ENCODE data around the gene HMGN4. TPM values are rescaled to one million over a fixed set of nuclear protein-coding genes. Genes with fewer than 3 reads are reported as not detected.

Gene HMGN4
- total and polyA plus RNA-seq, 2 of the 8 experiments (the other 6 are each of a cell fraction or from before 2014, with no cell fraction given): 23.4 to 66.4 TPM

DNA sequence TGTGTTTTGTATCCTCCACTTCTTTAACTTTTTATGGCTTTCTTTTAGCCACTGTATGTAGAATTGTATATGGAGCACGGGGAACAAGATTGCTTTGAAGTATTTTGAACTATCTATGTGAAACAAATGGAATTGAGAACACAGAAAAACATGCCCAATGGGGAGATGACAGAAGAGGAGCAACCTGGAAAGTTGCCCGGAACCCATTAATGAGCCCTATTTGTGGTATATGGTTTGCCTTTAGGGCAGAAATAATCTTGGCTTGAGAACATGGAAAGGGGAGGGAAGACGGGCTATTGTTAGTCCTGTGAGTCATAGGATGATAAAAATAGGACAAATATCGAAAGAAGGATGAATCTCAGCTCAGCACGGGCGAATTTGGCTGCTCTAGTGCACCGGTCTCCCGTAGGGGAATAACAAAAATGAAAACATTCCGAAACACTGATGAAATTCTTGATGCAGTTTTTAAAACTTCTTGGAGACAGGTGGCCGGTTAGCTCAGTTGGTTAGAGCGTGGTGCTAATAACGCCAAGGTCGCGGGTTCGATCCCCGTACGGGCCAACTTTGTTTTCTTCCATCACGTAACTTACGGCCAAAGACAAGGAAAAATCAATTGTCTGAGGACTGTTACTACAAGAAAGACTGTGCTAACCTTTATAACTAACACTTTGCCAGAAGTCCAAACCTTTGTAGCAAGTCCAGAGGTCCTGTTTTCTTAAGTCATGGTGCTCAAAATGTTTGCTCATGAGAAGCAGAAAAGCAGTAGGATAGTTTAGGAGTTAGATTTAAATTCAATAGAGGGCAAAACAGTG lies 15.7 kb downstream of the HMGN4 start:
- Histone ChIP-seq H3K14ac (ENCODE audit: insufficient read length) (no peak overlapping the region), H2BK12ac (ENCODE audit: low read depth, low read length) (no peak overlapping the region), H3K9ac (replicated peaks in 1 of 4; ENCODE audit: extremely low read depth in 1 of 4, low read depth in 3 of 4, low read length in 3 of 4) (peak overlapping the region in 3 of 4 experiments; percentile 14 to 64 (median 41); a peak in 5 of 7 replicates), H4K20me1 (replicated peaks in 1 of 2; ENCODE audit: control insufficient read depth in 1 of 2, insufficient read depth in 2 of 2, low read length in 2 of 2) (no peaks in the 10 kb centered on the region), H3K18ac (ENCODE audit: extremely low read depth, low read length) (no peak overlapping the region), H2BK15ac (ENCODE audit: low read length) (no peak overlapping the region), H3K4me2 (ENCODE audit: insufficient read depth in 1 of 2, low read depth in 2 of 2, low read length in 2 of 2) (peak overlapping the region; percentile 80 to 86), H2BK120ac (replicated peaks; ENCODE audit: low read depth, low read length) (no peak overlapping the region), H2AK5ac (ENCODE audit: low read depth, low read length) (no peak overlapping the region), H2BK20ac (ENCODE audit: low read length) (no peak overlapping the region), H3K79me2 (ENCODE audit: control insufficient read depth in 1 of 2, insufficient read depth in 2 of 2, low read length in 2 of 2) (no peaks in the 10 kb centered on the region), H4K5ac (ENCODE audit: insufficient read length, low read depth, low read length) (no peak overlapping the region), H2AFZ (ENCODE audit: low read length) (peak overlapping the region; percentile 86; the same call in 1 of the 2 replicates), H3K79me1 (ENCODE audit: low read depth, low read length) (no peaks in the 10 kb centered on the region), H3K4ac (replicated peaks; ENCODE audit: insufficient read length, low read depth, low read length) (no peak overlapping the region), H3K4me1 (replicated peaks in 1 of 4; ENCODE audit: control insufficient read depth in 3 of 4, insufficient read depth in 4 of 4, low read length in 3 of 4) (no peaks in the 10 kb centered on the region; a peak in 2 of 7 replicates), H3K9me3 (ENCODE audit: insufficient read depth in 2 of 2, low read depth in 1 of 2, low read length in 1 of 2) (no peaks in the 10 kb centered on the region), H3K27ac (ENCODE audit: low read depth, low read length) (no peak overlapping the region), H3K56ac (replicated peaks; ENCODE audit: insufficient read length, low read depth, low read length) (no peak overlapping the region), H3K4me3 (ENCODE audit: extremely low read depth in 1 of 4, insufficient read depth in 2 of 4, low read depth in 3 of 4, low read length in 4 of 4) (peak overlapping the region; percentile 77 to 96 (median 80)), H3K36me3 (ENCODE audit: control insufficient read depth in 2 of 4, insufficient read depth in 4 of 4, low read length in 3 of 4) (no peaks in the 10 kb centered on the region), H4K8ac (ENCODE audit: extremely low read depth, insufficient read depth, low read length) (no peak overlapping the region), H4K91ac (replicated peaks; ENCODE audit: insufficient read length, low read length) (no peak overlapping the region), H3K27me3 (replicated peaks in 1 of 4; ENCODE audit: control insufficient read depth in 3 of 4, extremely low read depth in 1 of 4, insufficient read depth in 3 of 4, low read length in 3 of 4) (no peaks in the 10 kb centered on the region), H3K23ac (ENCODE audit: insufficient read length) (no peak overlapping the region), H3K23me2 (ENCODE audit: low read depth, low read length) (peaks cover 17% of the 10 kb centered on the region), H2BK5ac (ENCODE audit: low read depth, low read length) (no peak overlapping the region)
- FAIRE-seq: peak; percentile 55
- POLR2A ChIA-PET (ENCODE audit: partially characterized antibody): interaction anchor here (1.4 to 5.0 kb wide), 2 partner anchors 10 to 17 kb away, joined by 3 to 25 read pairs; partner anchors contain the start of gene HMGN4
- CTCF ChIA-PET (ENCODE audit: partially characterized antibody): interaction anchor here (0.8 to 1.4 kb wide), 4 partner anchors 14 to 225 kb away, joined by 3 read pairs; no protein-coding TSS in a partner anchor
- DNase-seq (ENCODE audit: low read depth in 1 of 2, low spot score in 2 of 2): peak in 1 of 2 experiments; percentile 92
- WGBS, 2 experiments (ENCODE audit: extremely low coverage in 1 of 2, insufficient coverage in 1 of 2, insufficient read length in 1 of 2, insufficient replicate concordance in 2 of 2, low coverage in 1 of 2, low lambda C conversion rate in 2 of 2, missing lambda C conversion rate in 1 of 2): 1% methylated on average over 19 of the region's 19 CpGs; no CpG with 5 or more reads in 1 of the 2 experiments
- TF ChIP-seq RBBP5 (IDR thresholded peaks at IDR 0.05; ENCODE audit: borderline replicate concordance, low read depth, low read length) (0 out of 2 replicates have a peak, but pooled peaks have one; percentile 77), EGR1 (IDR thresholded peaks at IDR 0.05; ENCODE audit: borderline replicate concordance, low read depth, low read length) (0 out of 2 replicates have a peak, but pooled peaks have one; percentile 8), BRCA1 (IDR thresholded peaks at IDR 0.05; ENCODE audit: low read depth, low read length) (no peak), TBP (IDR thresholded peaks at IDR 0.05; ENCODE audit: low read depth, low read length) (peak; percentile 99), CEBPB (IDR thresholded peaks at IDR 0.05; ENCODE audit: low read depth, low read length) (peak; percentile 64), MAFK (IDR thresholded peaks at IDR 0.05; ENCODE audit: low read depth, low read length) (peak; percentile 88; the same call in 1 of the 2 replicates), TAF7 (optimal IDR thresholded peaks at IDR 0.05; ENCODE audit: borderline replicate concordance, low read depth, low read length) (peak; percentile 73), TEAD4 (IDR thresholded peaks at IDR 0.05; ENCODE audit: low read depth, low read length) (peak; percentile 75), ASH2L (IDR thresholded peaks at IDR 0.05; ENCODE audit: low read length) (peak; percentile 96), CREB1 (IDR thresholded peaks at IDR 0.05) (0 out of 2 replicates have a peak, but pooled peaks have one; percentile 39), RAD21 (IDR thresholded peaks at IDR 0.05 in 1 of 2, conservative IDR thresholded peaks at IDR 0.05 in 1 of 2; ENCODE audit: low read depth in 2 of 2, low read length in 2 of 2) (no peak)
